HG03520 (cell line): ENCODE data around the gene MFAP3L.

Source experiments
- ATAC-seq: cut with Tn5 transposase; IDR thresholded peaks from one replicate; pipeline ENCODE4 v1.9.1; 2021; ENCODE audit warnings: mild to moderate bottlenecking, moderate library complexity; ENCODE audit not compliant: unreplicated experiment

Gene MFAP3L

GRCh38 chr4:169988252-169988651, 37.9 kb downstream of the MFAP3L start:
- no peak for ATAC-seq

DNA sequence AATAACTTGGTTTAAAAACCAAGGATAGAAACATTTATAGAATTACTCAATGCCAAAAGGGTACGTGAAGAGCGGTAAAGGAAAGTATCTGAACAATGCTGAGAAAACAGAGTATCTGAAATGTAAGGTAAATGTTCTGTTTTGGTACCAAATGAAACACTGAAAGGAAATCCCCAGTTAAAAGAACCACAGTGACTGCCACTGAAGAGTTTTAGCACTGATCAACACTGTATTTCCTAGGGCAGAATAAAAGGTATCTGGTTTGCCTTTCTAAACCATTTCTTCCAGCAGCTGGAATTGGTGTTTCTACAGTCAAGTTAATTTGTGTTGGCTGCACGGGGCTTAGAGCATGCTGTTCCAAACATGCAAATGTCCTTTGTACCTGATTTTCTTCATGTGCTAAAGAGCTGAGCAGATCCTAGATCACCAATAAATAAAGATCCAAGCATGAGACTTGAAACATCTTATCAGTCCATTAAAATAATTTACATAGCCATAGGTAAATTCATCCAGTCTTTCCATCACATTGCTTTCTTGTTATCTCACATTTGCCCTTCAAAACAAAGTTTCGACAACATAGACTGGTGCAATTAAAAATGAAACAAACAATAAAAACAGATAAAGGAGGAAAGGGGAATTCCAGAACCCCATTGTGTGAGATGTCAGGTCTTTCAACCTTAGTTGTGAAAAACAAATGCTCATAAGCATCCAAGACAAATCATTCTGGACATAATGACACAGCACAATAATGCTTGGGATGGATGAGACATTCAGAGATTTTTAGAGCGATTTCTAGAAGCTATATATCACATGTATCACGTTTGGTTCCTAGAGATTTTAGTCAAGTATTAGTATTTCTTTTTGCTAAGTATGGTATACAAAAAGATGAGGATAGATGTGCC, 38.6 kb downstream of the MFAP3L start:
- ATAC-seq = no peak

GRCh38 chr4:169986369-169986768, 39.8 kb downstream of the MFAP3L start:
- ATAC-seq = no peak

GRCh38 chr4:169985881-169986280, 40.3 kb downstream of the MFAP3L start:
- no peak for ATAC-seq

DNA sequence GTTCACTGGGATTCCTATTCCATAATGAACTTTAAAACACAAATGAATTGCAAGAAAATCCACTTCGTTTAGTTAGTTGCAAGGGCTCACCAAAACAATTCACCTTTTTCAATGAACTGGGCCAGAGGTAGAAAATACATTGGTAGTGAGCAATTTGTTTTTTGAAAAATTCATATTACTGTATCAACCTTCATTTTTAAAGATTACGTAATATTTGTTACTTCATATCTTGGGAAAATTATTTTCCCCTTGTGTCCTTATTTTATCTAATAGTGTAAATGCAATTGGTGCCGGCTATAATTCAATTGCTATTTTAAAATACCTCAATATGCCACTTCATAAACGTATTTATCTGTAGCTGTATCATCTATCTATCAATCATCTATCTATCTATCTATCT, 41.5 kb downstream of the MFAP3L start:
- no peak for ATAC-seq

GRCh38 chr4:169984173-169984572, 42.0 kb downstream of the MFAP3L start:
- no peak for ATAC-seq

DNA sequence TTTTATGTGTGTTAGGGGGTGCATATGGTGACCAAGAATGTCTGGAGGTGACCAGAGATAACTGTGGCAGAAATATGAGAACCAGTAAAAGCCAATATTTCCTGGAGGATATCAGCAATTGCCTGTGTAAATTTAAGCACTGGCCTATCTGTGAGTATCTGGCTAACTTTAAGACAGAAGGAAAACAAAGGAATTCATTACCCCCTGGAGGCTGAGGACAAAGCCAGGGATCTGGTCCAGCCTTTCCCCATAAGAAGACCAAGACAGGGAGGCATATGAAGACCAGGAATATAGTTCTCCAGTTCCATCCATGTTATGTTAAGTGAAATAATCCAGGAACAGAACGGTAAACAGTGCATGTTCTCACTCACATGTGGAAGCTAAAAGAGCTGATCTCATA, 49.2 kb downstream of the MFAP3L start:
- no peak for ATAC-seq

GRCh38 chr4:169975838-169976796, 50.1 kb downstream of the MFAP3L start:
- ATAC-seq = no peak

GRCh38 chr4:169975131-169975837, 50.9 kb downstream of the MFAP3L start:
- ATAC-seq = no peak

DNA sequence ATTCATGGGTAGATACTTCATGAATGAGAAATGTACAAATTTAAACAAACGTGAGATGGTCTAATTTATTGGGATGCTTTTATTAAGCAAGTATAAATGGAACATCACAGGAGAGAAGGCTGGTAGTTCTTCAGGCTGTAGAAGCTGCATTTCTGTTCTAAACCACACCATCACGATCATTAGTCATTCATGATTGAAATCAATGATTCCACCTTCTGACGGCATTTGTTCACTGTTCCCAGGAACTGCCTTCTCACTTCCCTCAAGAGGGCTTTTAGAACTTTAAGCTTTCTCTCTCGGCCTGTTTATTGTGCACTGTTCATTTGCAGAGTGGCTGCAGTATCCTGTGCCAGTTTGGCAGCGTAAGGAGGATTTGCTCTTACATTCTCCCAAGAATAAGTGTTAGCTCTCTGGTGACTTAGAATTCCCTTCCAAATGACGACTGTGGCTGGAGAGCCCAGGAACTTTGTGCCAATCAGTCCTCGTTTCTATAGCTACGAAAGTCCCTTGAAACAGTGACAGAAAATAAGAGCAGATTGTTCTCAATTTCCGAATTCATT, 54.7 kb downstream of the MFAP3L start:
- ATAC-seq = no peak

DNA sequence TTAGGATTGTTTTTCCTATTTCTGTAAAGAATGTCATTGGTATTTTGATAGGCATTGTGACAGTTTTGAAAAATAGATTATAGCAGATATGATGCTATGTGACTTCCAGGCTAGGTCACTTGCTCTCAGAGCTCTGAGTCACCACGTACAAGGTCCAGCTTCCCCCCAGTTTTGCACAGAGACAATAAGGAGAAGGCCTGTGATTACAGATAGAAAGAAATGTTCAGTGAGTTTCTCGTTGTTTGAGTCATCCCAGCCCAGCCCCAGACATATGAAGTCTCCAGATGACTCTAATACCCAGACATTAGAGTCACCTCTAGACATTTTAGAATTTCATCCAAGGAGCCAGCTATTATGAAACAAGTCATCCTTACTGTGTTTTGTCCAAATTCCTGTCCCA, 57.2 kb downstream of the MFAP3L start:
- ATAC-seq = peak; percentile 48

- no peak for ATAC-seq
Measured at GRCh38 chr4:169963998-169964397, 62.2 kb downstream of the MFAP3L start.

GRCh38 chr4:169959254-169959653, 66.9 kb downstream of the MFAP3L start:
- no peak for ATAC-seq

DNA sequence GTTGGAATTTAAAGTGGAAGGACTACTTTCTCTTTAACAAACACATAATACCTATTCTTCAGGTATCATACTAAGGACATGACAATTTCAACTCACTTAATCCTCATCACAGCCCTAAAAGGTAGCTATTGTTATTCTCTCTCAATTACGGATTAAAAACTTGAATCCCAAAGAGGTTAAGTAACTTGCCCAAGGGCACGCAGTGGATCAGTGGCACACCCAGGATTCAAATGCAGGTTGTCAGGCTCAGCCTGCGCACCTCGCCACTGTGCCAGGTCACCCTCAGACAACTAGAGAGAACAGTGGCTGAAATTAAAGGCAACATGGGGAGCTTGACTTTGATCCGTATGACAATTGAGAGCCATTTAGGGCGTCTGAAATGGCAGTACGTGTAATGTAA, 67.6 kb downstream of the MFAP3L start:
- ATAC-seq = no peak

- ATAC-seq = no peak
Measured at GRCh38 chr4:169957785-169958184, 68.4 kb downstream of the MFAP3L start.

GRCh38 chr4:169956091-169956843, 69.9 kb downstream of the MFAP3L start:
- no peak for ATAC-seq

DNA sequence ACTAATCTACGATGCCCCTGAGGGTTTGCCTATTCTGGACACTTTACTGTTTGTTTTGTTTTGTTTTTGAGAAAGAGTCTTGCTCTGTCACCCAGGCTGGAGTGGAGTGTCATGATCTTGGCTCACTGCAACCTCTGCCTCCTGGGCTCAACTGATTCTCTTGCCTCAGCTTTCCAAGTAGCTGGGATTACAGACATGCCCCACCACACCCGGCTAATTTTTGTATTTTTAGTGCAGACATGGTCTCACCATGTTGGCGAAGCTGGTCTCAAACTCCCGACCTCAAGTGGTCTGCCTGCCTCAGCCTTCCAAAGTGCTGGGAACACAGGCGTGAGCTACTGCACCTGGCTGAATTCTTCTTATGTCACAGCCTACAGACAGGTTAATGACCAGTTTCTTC, 70.7 kb downstream of the MFAP3L start:
- ATAC-seq = no peak

DNA sequence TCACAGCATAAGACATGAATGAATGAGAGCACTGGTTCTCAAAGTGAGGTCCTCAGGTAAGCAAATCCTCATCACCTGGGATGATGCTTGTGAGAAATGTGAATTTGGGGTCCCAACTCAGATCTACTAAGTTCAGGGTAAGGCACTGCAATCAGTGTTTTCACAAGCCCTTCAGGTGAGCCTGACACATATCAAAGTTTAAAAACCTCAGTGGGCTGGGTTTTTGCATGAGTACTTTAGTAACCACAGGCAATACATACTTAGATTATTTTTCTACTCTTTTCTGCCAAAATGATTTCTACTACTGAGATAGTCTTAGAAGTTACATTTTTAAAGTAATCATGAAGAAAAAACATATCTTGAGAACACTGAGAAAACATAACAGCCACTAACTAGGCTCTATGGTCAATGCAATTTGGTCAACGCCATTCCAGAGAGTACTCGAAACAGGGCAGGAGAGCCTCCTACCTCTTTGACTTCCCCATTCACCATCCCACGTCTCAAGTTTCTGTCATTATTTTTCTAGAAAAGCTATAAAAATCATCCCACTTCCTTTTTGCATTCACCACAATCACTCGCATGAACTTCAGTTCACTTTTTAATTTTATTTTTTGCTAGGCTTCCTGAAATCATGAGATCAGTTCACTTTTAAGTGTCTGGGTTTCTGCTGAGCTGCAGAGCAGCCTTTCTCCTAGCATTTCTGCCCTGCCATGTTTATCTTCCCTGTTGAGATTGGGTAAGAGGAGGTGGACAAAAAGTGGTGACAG, 73.8 kb downstream of the MFAP3L start:
- ATAC-seq = peak; percentile 70

- no peak for ATAC-seq
Measured at GRCh38 chr4:169948271-169948670, 77.9 kb downstream of the MFAP3L start.
